Neural cell (in vitro differentiated cells): ENCODE measurements around the gene MKNK1. TPM values are rescaled to one million over a fixed set of nuclear protein-coding genes. Genes with fewer than 3 reads are reported as not detected.
A peak's percentile ranks its signal among the peaks of the same experiment; 100 is the strongest.

Experiments used
- H2AFZ ChIP-seq: fragments of 200-600, 300-800 bp; sonication (generic), shearing (Covaris generic); 2 replicates; pipeline ENCODE4 v1.6.0; 2014; ENCODE audit warnings: low read depth, mild to moderate bottlenecking, antibody characterized with exemption, low read length, moderate library complexity
- H3F3A ChIP-seq: fragments of 200-600 bp; shearing (Covaris generic); 2 replicates; pipeline ENCODE4 v1.6.1; 2016; ENCODE audit warnings: mild to moderate bottlenecking, moderate library complexity, mixed read lengths, antibody characterized with exemption, low read length; ENCODE audit not compliant: insufficient read depth, poor library complexity, severe bottlenecking
- H3K27ac ChIP-seq: fragments of 200-600, 300-800 bp; sonication (generic), shearing (Covaris generic); 2 replicates; pipeline ENCODE4 v1.5.1; 2014; ENCODE audit warnings: mild to moderate bottlenecking, low read length, moderate library complexity
- H3K27me3 ChIP-seq: fragments of 300-800, 200-600 bp; sonication (generic), shearing (Covaris generic); 2 replicates; pipeline ENCODE4 v1.6.0; 2014; ENCODE audit warnings: mild to moderate bottlenecking, low read depth, low read length, moderate library complexity; ENCODE audit not compliant: insufficient read depth
- H3K36me3 ChIP-seq: fragments of 300-800, 200-600 bp; sonication (generic), shearing (Covaris generic); 2 replicates; pipeline ENCODE4 v1.5.1; 2014; ENCODE audit warnings: mild to moderate bottlenecking, antibody characterized with exemption, low read length, moderate library complexity; ENCODE audit not compliant: insufficient read depth
- H3K4me2 ChIP-seq: fragments of 300-800, 200-600 bp; sonication (generic), shearing (Covaris generic); 2 replicates; pipeline ENCODE4 v1.6.0; 2014; ENCODE audit warnings: mild to moderate bottlenecking, low read length
- H3K4me3 ChIP-seq: fragments of 300-800, 200-600 bp; sonication (generic), shearing (Covaris generic); 2 replicates; pipeline ENCODE4 v1.5.1; 2014; ENCODE audit warnings: mild to moderate bottlenecking, low read length, moderate library complexity
- H3K79me2 ChIP-seq: fragments of 200-600 bp; shearing (Covaris generic); replicated peaks from 2 replicates; pipeline ENCODE4 v1.6.0; 2014; ENCODE audit warnings: mild to moderate bottlenecking, low read length, moderate library complexity; ENCODE audit not compliant: insufficient read depth
- H3K9ac ChIP-seq: fragments of 300-800, 200-600 bp; sonication (generic), shearing (Covaris generic); 2 replicates; pipeline ENCODE4 v1.6.1; 2016; ENCODE audit warnings: mild to moderate bottlenecking, low read length, mixed read lengths
- H3K9me2 ChIP-seq: fragments of 200-600 bp; shearing (Covaris generic); 2 replicates; pipeline ENCODE4 v1.6.1; 2016; ENCODE audit warnings: mild to moderate bottlenecking, low read length, mixed read lengths; ENCODE audit not compliant: insufficient read depth
- H3K9me3 ChIP-seq: fragments of 200-600, 300-800 bp; sonication (generic), shearing (Covaris generic); 2 replicates; pipeline ENCODE4 v1.6.1; 2016; ENCODE audit warnings: mild to moderate bottlenecking, mixed run types, low read length, moderate library complexity, mixed read lengths
- H4K20me1 ChIP-seq: fragments of 200-600 bp; shearing (Covaris generic); 2 replicates; pipeline ENCODE4 v1.6.1; 2016; ENCODE audit warnings: mild to moderate bottlenecking, mixed run types; ENCODE audit not compliant: insufficient read depth
- EP300 ChIP-seq: fragments of 450-650 bp; conservative IDR thresholded peaks from 2 replicates; pipeline ENCODE4 v1.6.1; 2014; ENCODE audit warnings: antibody characterized with exemption, mild to moderate bottlenecking, moderate library complexity; ENCODE audit not compliant: poor library complexity, severe bottlenecking
- EZH2 ChIP-seq: fragments of 200-600, 300-800 bp; shearing (Covaris generic), sonication (generic); IDR thresholded peaks from 2 replicates; pipeline ENCODE4 v1.6.1; 2014; ENCODE audit warnings: antibody characterized with exemption, low read length, borderline replicate concordance, mild to moderate bottlenecking; ENCODE audit not compliant: insufficient read depth, poor library complexity, severe bottlenecking
- MXI1 ChIP-seq: fragments of 450-650 bp; conservative IDR thresholded peaks from 2 replicates; pipeline ENCODE4 v1.6.1; 2014; ENCODE audit warnings: antibody characterized with exemption, mild to moderate bottlenecking; ENCODE audit not compliant: poor library complexity, severe bottlenecking
- SMC3 ChIP-seq: fragments of 450-650 bp; conservative IDR thresholded peaks from 2 replicates; pipeline ENCODE4 v1.6.1; 2014; ENCODE audit warnings: antibody characterized with exemption, mild to moderate bottlenecking, moderate library complexity; ENCODE audit not compliant: poor library complexity
- TAF1 ChIP-seq: IDR thresholded peaks from 2 replicates; pipeline ENCODE4 v1.6.1; 2012; ENCODE audit warnings: low read depth
- polyA plus RNA-seq: library from polyadenylated mRNA; depleted of rRNA; stranded (reverse); fragments of >200 nt; gene quantifications from 2 replicates; pipeline ENCODE4 v1.2.3, GENCODE V29; 2014
- TF ChIP-seq, protein P1 (sequence below): fragments of 450-650 bp; IDR thresholded peaks from 2 replicates; pipeline ENCODE4 v1.5.1; 2014; ENCODE audit warnings: antibody characterized with exemption, mild to moderate bottlenecking, moderate library complexity; ENCODE audit not compliant: poor library complexity, severe bottlenecking

Gene MKNK1
- polyA plus RNA-seq, 1 donor from 2014 or later = 9.6 TPM

DNA sequence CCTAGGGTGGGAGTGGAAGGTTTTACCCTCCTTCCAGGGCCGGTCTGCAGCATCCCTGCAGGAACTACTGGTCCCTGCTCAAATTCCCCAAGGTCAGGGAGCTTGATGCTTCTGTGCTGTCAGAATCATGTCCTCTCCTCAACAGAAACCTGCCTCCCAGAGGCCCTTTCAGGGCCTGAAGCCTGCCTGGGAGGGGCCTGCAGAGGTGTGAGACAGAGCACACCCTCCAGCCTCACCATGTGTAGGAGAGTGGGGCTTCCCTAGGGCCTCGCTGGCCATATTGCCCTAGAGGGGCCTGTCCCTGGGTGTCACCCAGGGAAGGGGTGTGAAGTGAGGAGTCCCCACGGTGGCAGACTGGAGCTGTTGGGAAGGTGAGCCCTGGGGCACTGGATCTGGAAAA is 73.8 kb downstream of the MKNK1 start:
- TF ChIP-seq SMC3 (no peak), MXI1 (no peak)
- TF ChIP-seq, protein P1, sequence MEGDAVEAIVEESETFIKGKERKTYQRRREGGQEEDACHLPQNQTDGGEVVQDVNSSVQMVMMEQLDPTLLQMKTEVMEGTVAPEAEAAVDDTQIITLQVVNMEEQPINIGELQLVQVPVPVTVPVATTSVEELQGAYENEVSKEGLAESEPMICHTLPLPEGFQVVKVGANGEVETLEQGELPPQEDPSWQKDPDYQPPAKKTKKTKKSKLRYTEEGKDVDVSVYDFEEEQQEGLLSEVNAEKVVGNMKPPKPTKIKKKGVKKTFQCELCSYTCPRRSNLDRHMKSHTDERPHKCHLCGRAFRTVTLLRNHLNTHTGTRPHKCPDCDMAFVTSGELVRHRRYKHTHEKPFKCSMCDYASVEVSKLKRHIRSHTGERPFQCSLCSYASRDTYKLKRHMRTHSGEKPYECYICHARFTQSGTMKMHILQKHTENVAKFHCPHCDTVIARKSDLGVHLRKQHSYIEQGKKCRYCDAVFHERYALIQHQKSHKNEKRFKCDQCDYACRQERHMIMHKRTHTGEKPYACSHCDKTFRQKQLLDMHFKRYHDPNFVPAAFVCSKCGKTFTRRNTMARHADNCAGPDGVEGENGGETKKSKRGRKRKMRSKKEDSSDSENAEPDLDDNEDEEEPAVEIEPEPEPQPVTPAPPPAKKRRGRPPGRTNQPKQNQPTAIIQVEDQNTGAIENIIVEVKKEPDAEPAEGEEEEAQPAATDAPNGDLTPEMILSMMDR = no peak
- peaks cover 86% of the 10 kb centered on the region for H3K27me3 ChIP-seq
- H3K4me3 ChIP-seq = no peak overlapping the region
- H3K9me3 ChIP-seq = no peaks in the 10 kb centered on the region
- no peak overlapping the region for H3K27ac ChIP-seq
- no peak overlapping the region for H3K4me2 ChIP-seq
- H3K36me3 ChIP-seq = no peaks in the 10 kb centered on the region
- H3K9me2 ChIP-seq = no peaks in the 10 kb centered on the region
- H4K20me1 ChIP-seq = no peaks in the 10 kb centered on the region
- H3K79me2 ChIP-seq = no peaks in the 10 kb centered on the region
- no peak overlapping the region for H2AFZ ChIP-seq
- no peak overlapping the region for H3K9ac ChIP-seq
- no peaks in the 10 kb centered on the region for H3F3A ChIP-seq

DNA sequence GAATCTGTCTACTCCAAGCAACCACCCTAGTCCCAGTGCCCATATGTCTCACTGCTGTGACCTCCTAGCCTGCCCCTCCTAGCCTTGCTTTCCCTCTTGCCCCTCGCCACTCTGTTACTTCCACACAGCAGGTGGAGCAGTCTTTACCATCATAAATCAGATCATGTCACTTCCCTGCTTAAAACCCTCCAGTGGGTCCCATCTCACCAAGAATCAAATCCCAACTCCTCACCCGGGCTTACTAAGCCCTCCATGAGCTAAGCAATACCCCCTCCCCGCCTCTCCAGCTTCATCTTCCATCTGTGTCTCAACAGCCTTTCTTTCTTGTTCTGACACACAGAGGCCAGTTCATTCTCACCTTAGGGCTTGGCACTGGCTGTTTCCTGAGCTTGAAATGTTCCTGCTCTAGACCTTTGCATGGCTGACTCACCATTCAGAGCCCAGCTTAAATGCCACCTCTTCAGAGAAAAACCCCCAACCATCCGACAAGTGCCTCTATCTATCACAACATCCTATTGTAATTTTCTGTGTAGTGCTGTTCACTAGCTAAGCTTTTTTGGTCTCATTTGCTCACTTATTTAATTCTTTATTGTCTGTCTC is 74.9 kb downstream of the MKNK1 start:
- H4K20me1 ChIP-seq = no peaks in the 10 kb centered on the region
- H3K9me2 ChIP-seq = no peaks in the 10 kb centered on the region
- TF ChIP-seq MXI1 = no peak
- no peak for TF ChIP-seq EP300
- TF ChIP-seq EZH2 = no peak
- no peak overlapping the region for H3K9ac ChIP-seq
- H3K9me3 ChIP-seq = no peaks in the 10 kb centered on the region
- H3K4me2 ChIP-seq = no peak overlapping the region
- H3K27ac ChIP-seq = no peak overlapping the region
- no peak overlapping the region for H2AFZ ChIP-seq
- no peaks in the 10 kb centered on the region for H3F3A ChIP-seq
- peaks cover 78% of the 10 kb centered on the region for H3K27me3 ChIP-seq
- no peak overlapping the region for H3K4me3 ChIP-seq
- H3K36me3 ChIP-seq = no peaks in the 10 kb centered on the region
- H3K79me2 ChIP-seq = no peaks in the 10 kb centered on the region

DNA sequence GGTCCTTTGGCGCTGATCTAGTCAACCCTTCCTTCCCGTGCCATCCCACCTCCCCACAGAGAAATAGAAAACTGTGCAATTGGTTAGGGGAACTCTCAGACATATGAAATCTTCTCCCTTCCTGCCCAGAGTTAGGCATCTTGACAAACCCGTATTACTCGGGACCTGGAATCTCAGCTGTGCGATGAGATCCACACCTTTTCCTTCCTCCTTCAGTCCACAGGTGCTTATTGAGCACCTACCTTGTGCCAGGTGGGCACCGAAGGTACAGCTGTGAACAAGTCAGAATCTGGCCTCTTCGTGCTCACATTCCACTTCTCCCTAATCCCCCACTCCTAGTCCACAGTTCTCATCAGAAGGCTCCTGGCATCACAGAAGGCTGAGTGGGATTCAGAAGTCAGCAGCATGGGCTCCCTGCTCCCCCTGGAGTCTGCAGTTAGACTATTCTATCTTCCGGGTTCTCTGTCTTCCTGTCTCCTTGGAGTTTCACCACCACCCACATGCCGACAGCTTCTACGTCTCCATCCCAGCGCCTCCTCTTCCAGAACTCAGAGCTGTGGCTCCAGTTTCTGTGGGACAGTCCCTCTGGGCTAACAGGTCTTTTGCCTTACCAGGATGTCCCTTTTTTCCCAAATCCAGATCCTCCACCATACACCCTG is 75.6 kb downstream of the MKNK1 start:
- Histone ChIP-seq H3K27ac (no peak overlapping the region), H3K9ac (no peak overlapping the region), H3K4me3 (no peak overlapping the region), H3K9me3 (no peaks in the 10 kb centered on the region), H2AFZ (no peak overlapping the region), H3K4me2 (no peak overlapping the region), H3K9me2 (no peaks in the 10 kb centered on the region), H3K27me3 (peaks cover 71% of the 10 kb centered on the region), H4K20me1 (no peaks in the 10 kb centered on the region), H3K36me3 (no peaks in the 10 kb centered on the region), H3K79me2 (no peaks in the 10 kb centered on the region), H3F3A (no peaks in the 10 kb centered on the region)
- TF ChIP-seq TAF1 (no peak), SMC3 (peak; percentile 65)
